Lung microvascular endothelial cell (primary cell): ENCODE data around the gene BRD4. TPM values are rescaled to one million over a fixed set of nuclear protein-coding genes. Genes with fewer than 3 reads are reported as not detected.
A peak's percentile ranks its signal among the peaks of the same experiment; 100 is the strongest.

Experiments
- DNase-seq, 2 donors: peaks; one replicate each; pipeline versions ENCODE4 v3.0.0 to v3.0.0-alpha.2; 2010; ENCODE audit warnings: low read depth in 2 of 2
- total RNA-seq: library from RNA; depleted of rRNA; stranded (reverse); fragments of >200 nt; gene quantifications from 2 replicates; pipeline ENCODE4 v1.2.1, GENCODE V29; 2014

The BRD4 gene
- total RNA-seq, 1 donor from 2014 or later: 9.9 TPM

GRCh38 chr19:15234431-15235130, 97.8 kb downstream of the BRD4 start:
- DNase-seq: no peak

GRCh38 chr19:15231271-15231670, 101.1 kb downstream of the BRD4 start:
- DNase-seq: no peak

- DNase-seq: no peak
These were observed 105.1 kb downstream of the BRD4 start for GRCh38 chr19:15227261-15227660.

GRCh38 chr19:15225760-15226159, 106.6 kb downstream of the BRD4 start:
- DNase-seq: no peak

GRCh38 chr19:15223649-15224361, 108.5 kb downstream of the BRD4 start:
- no peak for DNase-seq

- peak; percentile 96 for DNase-seq
These were observed 109.3 kb downstream of the BRD4 start for GRCh38 chr19:15222738-15223648.

- no peak for DNase-seq
These were observed 111.5 kb downstream of the BRD4 start for GRCh38 chr19:15220833-15221232.

GRCh38 chr19:15218501-15218900, 113.8 kb downstream of the BRD4 start:
- no peak for DNase-seq

GRCh38 chr19:15216363-15216762, 116.0 kb downstream of the BRD4 start:
- DNase-seq: no peak

- DNase-seq: no peak
These were observed 118.5 kb downstream of the BRD4 start for GRCh38 chr19:15213715-15214381.

- no peak for DNase-seq
These were observed 119.6 kb downstream of the BRD4 start for GRCh38 chr19:15212711-15213110.

- no peak for DNase-seq
These were observed 122.0 kb downstream of the BRD4 start for GRCh38 chr19:15210323-15210781.

- DNase-seq: no peak
These were observed 130.8 kb downstream of the BRD4 start for GRCh38 chr19:15201374-15202023.

GRCh38 chr19:15200553-15201364, 131.6 kb downstream of the BRD4 start, which contains the start of gene NOTCH3:
Gene NOTCH3 (minus strand): TSS chr19:15200995. CDS start chr19:15200905, 90 bp downstream.
- no peak for DNase-seq

- no peak for DNase-seq
These were observed 132.4 kb downstream of the BRD4 start for GRCh38 chr19:15199661-15200552.

- DNase-seq: no peak
These were observed 133.2 kb downstream of the BRD4 start for GRCh38 chr19:15198951-15199660.

- DNase-seq: no peak
These were observed 134.4 kb downstream of the BRD4 start for GRCh38 chr19:15197942-15198341.

GRCh38 chr19:15197275-15197941, 134.9 kb downstream of the BRD4 start:
- DNase-seq: no peak
